Upper lobe of left lung (tissue), 4 donors: Measurements from ENCODE around the gene SDK1.

Experiments used
- CTCF ChIP-seq, 6 experiments: fragments of 450-650 bp in 4 of 6; fragments of 200-600 bp in 2 of 6; sonication (generic) in 2 of 6; IDR thresholded peaks; one replicate each; pipeline ENCODE4 v1.5.1; 2016 to 2019; ENCODE audit warnings: antibody characterized with exemption in 6 of 6
- EP300 ChIP-seq, 4 donors: sonication (generic); formaldehyde crosslinking; IDR thresholded peaks; one replicate each; pipeline ENCODE4 v1.5.1; 2017; ENCODE audit warnings: antibody characterized with exemption in 4 of 4, control low read depth in 2 of 4
- POLR2A ChIP-seq, 4 donors: fragments of 450-650 bp; IDR thresholded peaks; one replicate each; pipeline ENCODE4 v1.5.1; 2016 to 2017; ENCODE audit warnings: antibody characterized with exemption in 4 of 4, mild to moderate bottlenecking in 2 of 4

- TF ChIP-seq POLR2A (IDR thresholded peaks at IDR 0.05) (no peak), CTCF (IDR thresholded peaks at IDR 0.05) (no peak), EP300 (IDR thresholded peaks at IDR 0.05) (no peak)
Observed at GRCh38 chr7:3434611-3435010, 133.6 kb downstream of the SDK1 start.
